ENCODE data around the gene CHST12. TPM values are rescaled to one million over a fixed set of nuclear protein-coding genes. Genes with fewer than 3 reads are reported as not detected.
"Not testable (repeated sequence)": the region's sequence is repeated elsewhere in the genome, so short reads cannot be mapped to it uniquely, and the experiment has no call there.

Gene CHST12
- total RNA-seq, 1 donor from 2014 or later: 18.5 TPM

- no peak for TF ChIP-seq EZH2 (IDR thresholded peaks at IDR 0.05; ENCODE audit: insufficient read depth, low read length)
- Histone ChIP-seq H4K20me1 (ENCODE audit: insufficient read depth, low read length) (peaks cover 97% of the 10 kb centered on the region), H3K79me2 (ENCODE audit: insufficient read depth, low read length) (peaks cover 64% of the 10 kb centered on the region), H3K27ac (ENCODE audit: low read depth, low read length) (no peak overlapping the region), H3K4me1 (ENCODE audit: insufficient read depth, low read length) (no peaks in the 10 kb centered on the region), H3K36me3 (ENCODE audit: insufficient read depth, low read length) (peaks cover 67% of the 10 kb centered on the region), H2AFZ (ENCODE audit: low read depth, low read length) (no peak overlapping the region), H3K9me3 (ENCODE audit: insufficient read depth, low read depth, low read length) (no peaks in the 10 kb centered on the region), H3K4me3 (ENCODE audit: insufficient read depth, low read depth, low read length) (no peak overlapping the region), H3K9ac (ENCODE audit: low read length) (no peak overlapping the region), H3K27me3 (ENCODE audit: insufficient read depth, low read length) (no peaks in the 10 kb centered on the region), H3K4me2 (ENCODE audit: low read length) (no peak overlapping the region)
- Mint-ChIP-seq H3K27ac (ENCODE audit: unreplicated experiment) (no peak overlapping the region), H3K36me3 (ENCODE audit: low read depth, unreplicated experiment) (peaks cover 36% of the 10 kb centered on the region), H3K27me3 (ENCODE audit: low read depth, unreplicated experiment) (no peaks in the 10 kb centered on the region), H3K9me3 (ENCODE audit: unreplicated experiment) (no peaks in the 10 kb centered on the region), H3K4me1 (ENCODE audit: low read depth, unreplicated experiment) (peaks cover 2% of the 10 kb centered on the region), H3K4me3 (ENCODE audit: unreplicated experiment) (no peak overlapping the region)
- FAIRE-seq (no peak), DNase-seq (ENCODE audit: low read depth) (no peak)
Measured at GRCh38 chr7:2376351-2377154, 26.9 kb upstream of the CHST12 start.

GRCh38 chr7:2377492-2377891 is 25.9 kb upstream of the CHST12 start:
- H3K4me2 ChIP-seq (ENCODE audit: low read length); H2AFZ ChIP-seq (ENCODE audit: low read depth, low read length); H3K4me3 Mint-ChIP-seq (ENCODE audit: unreplicated experiment); H3K9me3 ChIP-seq (ENCODE audit: insufficient read depth, low read depth, low read length); H3K27ac Mint-ChIP-seq (ENCODE audit: unreplicated experiment); H3K4me1 ChIP-seq (ENCODE audit: insufficient read depth, low read length); H3K4me3 ChIP-seq (ENCODE audit: insufficient read depth, low read depth, low read length); H3K27ac ChIP-seq (ENCODE audit: low read depth, low read length); H3K9ac ChIP-seq (ENCODE audit: low read length); DNase-seq (ENCODE audit: low read depth); H3K27me3 ChIP-seq (ENCODE audit: insufficient read depth, low read length); H3K27me3 Mint-ChIP-seq (ENCODE audit: low read depth, unreplicated experiment); H3K4me1 Mint-ChIP-seq (ENCODE audit: low read depth, unreplicated experiment); H3K9me3 Mint-ChIP-seq (ENCODE audit: unreplicated experiment); FAIRE-seq: not testable (repeated sequence)
- H3K36me3 Mint-ChIP-seq (ENCODE audit: low read depth, unreplicated experiment): peaks cover 32% of the 10 kb centered on the region
- Histone ChIP-seq H4K20me1 (ENCODE audit: insufficient read depth, low read length) (peaks cover 95% of the 10 kb centered on the region), H3K79me2 (ENCODE audit: insufficient read depth, low read length) (peaks cover 59% of the 10 kb centered on the region), H3K36me3 (ENCODE audit: insufficient read depth, low read length) (peaks cover 58% of the 10 kb centered on the region)

- H3K79me2 ChIP-seq (ENCODE audit: insufficient read depth, low read length): peaks cover 57% of the 10 kb centered on the region
- not testable (repeated sequence) for H3K4me3 Mint-ChIP-seq (ENCODE audit: unreplicated experiment); H3K27ac Mint-ChIP-seq (ENCODE audit: unreplicated experiment); H3K4me1 ChIP-seq (ENCODE audit: insufficient read depth, low read length); H3K9ac ChIP-seq (ENCODE audit: low read length); DNase-seq (ENCODE audit: low read depth); H3K9me3 Mint-ChIP-seq (ENCODE audit: unreplicated experiment); H3K4me3 ChIP-seq (ENCODE audit: insufficient read depth, low read depth, low read length); H3K4me1 Mint-ChIP-seq (ENCODE audit: low read depth, unreplicated experiment); H3K4me2 ChIP-seq (ENCODE audit: low read length); H2AFZ ChIP-seq (ENCODE audit: low read depth, low read length); H3K27me3 Mint-ChIP-seq (ENCODE audit: low read depth, unreplicated experiment); H3K9me3 ChIP-seq (ENCODE audit: insufficient read depth, low read depth, low read length); H3K27me3 ChIP-seq (ENCODE audit: insufficient read depth, low read length); H3K27ac ChIP-seq (ENCODE audit: low read depth, low read length); FAIRE-seq
- peaks cover 33% of the 10 kb centered on the region for H3K36me3 Mint-ChIP-seq (ENCODE audit: low read depth, unreplicated experiment)
- peaks cover 53% of the 10 kb centered on the region for H3K36me3 ChIP-seq (ENCODE audit: insufficient read depth, low read length)
- H4K20me1 ChIP-seq (ENCODE audit: insufficient read depth, low read length): peaks cover 89% of the 10 kb centered on the region
Measured at GRCh38 chr7:2378125-2378524, 25.3 kb upstream of the CHST12 start.

GRCh38 chr7:2379161-2379560 is 24.2 kb upstream of the CHST12 start:
- no peak overlapping the region for H3K9ac ChIP-seq (ENCODE audit: low read length)
- H3K27me3 Mint-ChIP-seq (ENCODE audit: low read depth, unreplicated experiment): no peaks in the 10 kb centered on the region
- peaks cover 47% of the 10 kb centered on the region for H3K79me2 ChIP-seq (ENCODE audit: insufficient read depth, low read length)
- no peaks in the 10 kb centered on the region for H3K4me1 Mint-ChIP-seq (ENCODE audit: low read depth, unreplicated experiment)
- H2AFZ ChIP-seq (ENCODE audit: low read depth, low read length): no peak overlapping the region
- no peaks in the 10 kb centered on the region for H3K9me3 Mint-ChIP-seq (ENCODE audit: unreplicated experiment)
- FAIRE-seq (no peak), DNase-seq (ENCODE audit: low read depth) (no peak)
- no peak overlapping the region for H3K4me2 ChIP-seq (ENCODE audit: low read length)
- no peak overlapping the region for H3K4me3 Mint-ChIP-seq (ENCODE audit: unreplicated experiment)
- H3K4me3 ChIP-seq (ENCODE audit: insufficient read depth, low read depth, low read length): no peak overlapping the region
- H3K9me3 ChIP-seq (ENCODE audit: insufficient read depth, low read depth, low read length): no peaks in the 10 kb centered on the region
- no peak overlapping the region for H3K27ac ChIP-seq (ENCODE audit: low read depth, low read length)
- peaks cover 47% of the 10 kb centered on the region for H3K36me3 ChIP-seq (ENCODE audit: insufficient read depth, low read length)
- TF ChIP-seq CTCF (IDR thresholded peaks at IDR 0.05; ENCODE audit: insufficient read depth, low read depth, low read length) (no peak), EZH2 (IDR thresholded peaks at IDR 0.05; ENCODE audit: insufficient read depth, low read length) (no peak)
- peaks cover 79% of the 10 kb centered on the region for H4K20me1 ChIP-seq (ENCODE audit: insufficient read depth, low read length)
- peaks cover 33% of the 10 kb centered on the region for H3K36me3 Mint-ChIP-seq (ENCODE audit: low read depth, unreplicated experiment)
- no peaks in the 10 kb centered on the region for H3K4me1 ChIP-seq (ENCODE audit: insufficient read depth, low read length)
- no peaks in the 10 kb centered on the region for H3K27me3 ChIP-seq (ENCODE audit: insufficient read depth, low read length)
- H3K27ac Mint-ChIP-seq (ENCODE audit: unreplicated experiment): no peak overlapping the region

Data from astrocyte (in vitro differentiated cells and primary cell).